Measurements from ENCODE around the gene LRRFIP1.

The LRRFIP1 gene

GRCh38 chr2:237691029-237691907, 63.9 kb downstream of the LRRFIP1 start:
- no peak for TF ChIP-seq CTCF (IDR thresholded peaks at IDR 0.05; ENCODE audit: insufficient read depth, low read depth, low read length, missing control alignments)
- no peak for DNase-seq (ENCODE audit: low read depth)
- peak overlapping the region; percentile 57 for H3K4me3 ChIP-seq (ENCODE audit: low read length)

GRCh38 chr2:237691908-237692600, 64.7 kb downstream of the LRRFIP1 start:
- no peak for TF ChIP-seq CTCF (IDR thresholded peaks at IDR 0.05; ENCODE audit: insufficient read depth, low read depth, low read length, missing control alignments)
- peak; percentile 91 for DNase-seq (ENCODE audit: low read depth)
- peak overlapping the region; percentile 92 for H3K4me3 ChIP-seq (ENCODE audit: low read length)

- H3K4me3 ChIP-seq (ENCODE audit: low read length) = peak overlapping the region; percentile 92
- TF ChIP-seq CTCF (IDR thresholded peaks at IDR 0.05; ENCODE audit: insufficient read depth, low read depth, low read length, missing control alignments) = no peak
- DNase-seq (ENCODE audit: low read depth) = peak; percentile 29
Observed at GRCh38 chr2:237692601-237693290, 65.4 kb downstream of the LRRFIP1 start.

- TF ChIP-seq CTCF (IDR thresholded peaks at IDR 0.05; ENCODE audit: insufficient read depth, low read depth, low read length, missing control alignments) = no peak
- peak overlapping the region; percentile 92 for H3K4me3 ChIP-seq (ENCODE audit: low read length)
- peak; percentile 92 for DNase-seq (ENCODE audit: low read depth)
Observed at GRCh38 chr2:237693291-237693994, 66.1 kb downstream of the LRRFIP1 start.

GRCh38 chr2:237694415-237695194, 67.2 kb downstream of the LRRFIP1 start:
- no peak for DNase-seq (ENCODE audit: low read depth)
- no peak for TF ChIP-seq CTCF (IDR thresholded peaks at IDR 0.05; ENCODE audit: insufficient read depth, low read depth, low read length, missing control alignments)
- H3K4me3 ChIP-seq (ENCODE audit: low read length) = peak overlapping the region; percentile 92

Data from epithelial cell of esophagus (primary cell).